ENCODE data around the gene LSM7. TPM values are rescaled to one million over a fixed set of nuclear protein-coding genes. Genes with fewer than 3 reads are reported as not detected.

The LSM7 gene
- total RNA-seq, 1 donor from 2014 or later = 55.9 TPM

GRCh38 chr19:2319551-2319950, 8.8 kb downstream of the LSM7 start:
- peaks cover 18% of the 10 kb centered on the region for H3K36me3 ChIP-seq
- H3K27me3 ChIP-seq = no peaks in the 10 kb centered on the region
- DNase-seq = no peak
- no peak for ATAC-seq
- TF ChIP-seq CTCF (IDR thresholded peaks at IDR 0.05) = no peak
- no peaks in the 10 kb centered on the region for H3K4me1 ChIP-seq
- H3K27ac ChIP-seq = no peak overlapping the region
- intact Hi-C loops (cut with DNase I) = no loop called here
- no peaks in the 10 kb centered on the region for H3K9me3 ChIP-seq
- H3K4me3 ChIP-seq = no peak overlapping the region

DNA sequence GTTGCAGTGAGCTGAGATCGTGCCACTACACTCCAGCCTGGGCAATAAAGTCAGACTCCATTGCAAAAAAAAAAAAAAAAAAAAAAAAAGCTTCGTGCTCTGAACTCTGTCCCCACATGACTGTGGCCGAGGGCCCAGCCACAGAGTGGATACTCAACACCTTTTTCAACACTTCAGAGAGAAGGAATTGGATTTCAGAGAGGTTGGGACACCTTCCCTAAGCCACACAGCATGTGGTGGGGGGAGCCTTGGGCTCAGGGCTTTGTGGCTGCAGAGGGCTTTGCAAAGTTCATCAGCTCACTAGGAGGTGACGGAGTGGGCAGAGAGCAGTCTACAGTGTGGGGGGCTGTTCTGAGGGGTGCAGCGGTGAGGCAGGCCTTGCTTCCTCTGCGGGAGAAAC, 9.5 kb downstream of the LSM7 start:
- Histone ChIP-seq H3K27me3 (no peaks in the 10 kb centered on the region), H3K9me3 (no peaks in the 10 kb centered on the region), H3K36me3 (peaks cover 16% of the 10 kb centered on the region), H3K4me1 (no peaks in the 10 kb centered on the region), H3K4me3 (no peak overlapping the region), H3K27ac (no peak overlapping the region)
- no peak for DNase-seq
- intact Hi-C loops (cut with DNase I) = no loop called here
- TF ChIP-seq CTCF (IDR thresholded peaks at IDR 0.05) = no peak
- no peak for ATAC-seq

- Histone ChIP-seq H3K4me1 (no peaks in the 10 kb centered on the region), H3K27me3 (peaks cover 7% of the 10 kb centered on the region), H3K4me3 (no peak overlapping the region), H3K9me3 (no peaks in the 10 kb centered on the region), H3K36me3 (peaks cover 6% of the 10 kb centered on the region), H3K27ac (no peak overlapping the region)
- DNase-seq (no peak), ATAC-seq (no peak)
- intact Hi-C loops (cut with DNase I) = no loop called here
- no peak for TF ChIP-seq CTCF (IDR thresholded peaks at IDR 0.05)
Measured at GRCh38 chr19:2317756-2318155, 10.6 kb downstream of the LSM7 start.

DNA sequence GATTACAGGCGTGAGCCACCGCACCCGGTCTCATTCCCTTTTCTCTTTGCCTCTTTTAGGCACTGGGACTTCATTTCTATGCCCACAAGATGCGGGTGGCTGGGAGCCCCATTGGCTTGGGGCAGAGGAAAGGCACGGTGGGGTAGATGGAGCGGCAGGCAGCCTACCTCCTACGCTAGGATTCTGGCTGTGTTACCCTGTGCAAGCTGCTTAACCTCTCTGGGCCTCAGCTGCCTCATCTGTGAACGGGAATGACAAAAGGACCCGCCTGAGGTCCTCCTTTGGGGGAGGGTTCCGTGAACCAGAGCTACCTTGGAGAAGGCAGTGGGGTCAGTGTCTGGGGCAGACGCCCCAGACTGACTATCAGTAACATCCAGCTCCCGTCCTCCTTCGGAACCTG, 11.1 kb downstream of the LSM7 start:
- no peaks in the 10 kb centered on the region for H3K4me1 ChIP-seq
- H3K36me3 ChIP-seq = peaks cover under 1% of the 10 kb centered on the region
- intact Hi-C loops (cut with DNase I) = no loop called here

GRCh38 chr19:2315818-2316353, 12.5 kb downstream of the LSM7 start:
- Histone ChIP-seq H3K27ac (no peak overlapping the region), H3K36me3 (no peaks in the 10 kb centered on the region), H3K27me3 (peaks cover 25% of the 10 kb centered on the region), H3K4me3 (no peak overlapping the region), H3K9me3 (no peaks in the 10 kb centered on the region), H3K4me1 (no peaks in the 10 kb centered on the region)
- ATAC-seq (peak; percentile 95), DNase-seq (peak; percentile 86)
- TF ChIP-seq CTCF (IDR thresholded peaks at IDR 0.05) = peak; percentile 54
- intact Hi-C loops (cut with DNase I) = no loop called here

More for the DNA sequence above, 11.1 kb downstream of the LSM7 start:
- Histone ChIP-seq H3K27ac (no peak overlapping the region), H3K27me3 (peaks cover 12% of the 10 kb centered on the region), H3K9me3 (no peaks in the 10 kb centered on the region), H3K4me3 (no peak overlapping the region)
- ATAC-seq (no peak), DNase-seq (no peak)
- TF ChIP-seq CTCF (IDR thresholded peaks at IDR 0.05) = no peak
